ENCODE data around the gene PSMD8. TPM values are rescaled to one million over a fixed set of nuclear protein-coding genes. Genes with fewer than 3 reads are reported as not detected.

Gene PSMD8
- total RNA-seq, 4 donors from 2014 or later: 190 to 303 (median 296) TPM

DNA sequence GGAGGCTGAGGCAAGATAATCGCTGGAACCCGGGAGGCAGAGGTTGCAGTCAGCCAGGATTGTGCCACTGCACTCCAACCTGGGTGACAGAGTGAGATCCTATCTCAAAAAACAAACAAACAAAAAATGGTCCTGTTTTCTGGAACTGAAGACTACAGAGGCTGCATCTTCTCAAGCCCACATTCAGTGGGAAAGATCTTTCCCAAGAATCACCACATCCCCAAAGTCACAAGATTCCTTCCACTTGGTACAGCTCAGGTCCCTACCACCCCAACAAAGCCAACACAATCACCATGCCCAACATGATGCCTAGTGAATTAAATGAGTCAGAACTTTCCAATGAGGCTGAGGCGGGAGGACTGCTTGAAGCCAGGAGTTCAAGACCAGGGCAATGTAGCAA is 23.5 kb upstream of the PSMD8 start:
- no peaks in the 10 kb centered on the region for H3K9me3 ChIP-seq
- no peaks in the 10 kb centered on the region for H3K27me3 ChIP-seq
- no peak for DNase-seq (ENCODE audit: low spot score in 2 of 2)
- TF ChIP-seq POLR2A (IDR thresholded peaks at IDR 0.05) (no peak), EP300 (IDR thresholded peaks at IDR 0.05) (no peak), POLR2AphosphoS5 (IDR thresholded peaks at IDR 0.05) (no peak)
- TF ChIP-seq, protein P1, sequence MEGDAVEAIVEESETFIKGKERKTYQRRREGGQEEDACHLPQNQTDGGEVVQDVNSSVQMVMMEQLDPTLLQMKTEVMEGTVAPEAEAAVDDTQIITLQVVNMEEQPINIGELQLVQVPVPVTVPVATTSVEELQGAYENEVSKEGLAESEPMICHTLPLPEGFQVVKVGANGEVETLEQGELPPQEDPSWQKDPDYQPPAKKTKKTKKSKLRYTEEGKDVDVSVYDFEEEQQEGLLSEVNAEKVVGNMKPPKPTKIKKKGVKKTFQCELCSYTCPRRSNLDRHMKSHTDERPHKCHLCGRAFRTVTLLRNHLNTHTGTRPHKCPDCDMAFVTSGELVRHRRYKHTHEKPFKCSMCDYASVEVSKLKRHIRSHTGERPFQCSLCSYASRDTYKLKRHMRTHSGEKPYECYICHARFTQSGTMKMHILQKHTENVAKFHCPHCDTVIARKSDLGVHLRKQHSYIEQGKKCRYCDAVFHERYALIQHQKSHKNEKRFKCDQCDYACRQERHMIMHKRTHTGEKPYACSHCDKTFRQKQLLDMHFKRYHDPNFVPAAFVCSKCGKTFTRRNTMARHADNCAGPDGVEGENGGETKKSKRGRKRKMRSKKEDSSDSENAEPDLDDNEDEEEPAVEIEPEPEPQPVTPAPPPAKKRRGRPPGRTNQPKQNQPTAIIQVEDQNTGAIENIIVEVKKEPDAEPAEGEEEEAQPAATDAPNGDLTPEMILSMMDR (IDR thresholded peaks at IDR 0.05): no peak
- no peaks in the 10 kb centered on the region for H3K36me3 ChIP-seq
- H3K27ac ChIP-seq: no peak overlapping the region
- H3K4me1 ChIP-seq: no peaks in the 10 kb centered on the region
- 90% methylated on average over 3 of the region's 3 CpGs for WGBS
- H3K4me3 ChIP-seq: no peak overlapping the region

DNA sequence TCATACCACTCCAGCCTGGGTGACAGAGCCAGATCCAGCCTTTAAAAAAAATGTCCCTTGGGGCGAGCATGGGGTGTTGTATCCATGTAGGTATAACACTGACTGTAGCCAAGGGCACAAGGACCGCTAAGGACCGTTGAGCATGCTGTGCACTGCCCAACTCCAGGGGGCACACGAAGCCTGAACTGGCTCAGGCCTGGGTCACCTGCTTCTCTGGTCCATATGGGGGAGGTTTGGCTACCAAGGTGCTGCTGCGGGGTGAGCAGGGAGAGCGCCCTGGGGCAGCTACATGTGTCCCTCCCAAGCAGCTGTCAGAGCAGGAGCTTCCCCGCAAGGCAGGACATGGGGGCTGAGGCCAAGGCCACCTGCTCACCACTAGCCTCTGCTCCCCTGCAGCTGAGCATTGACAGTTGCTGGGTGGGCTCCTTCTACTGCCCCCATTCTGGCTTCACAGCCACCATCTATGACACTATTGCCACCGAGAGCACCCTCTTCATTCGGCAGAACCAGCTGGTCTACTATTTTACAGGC is 22.4 kb upstream of the PSMD8 start:
- H3K4me3 ChIP-seq: no peak overlapping the region
- no peaks in the 10 kb centered on the region for H3K9me3 ChIP-seq
- no peaks in the 10 kb centered on the region for H3K4me1 ChIP-seq
- no peaks in the 10 kb centered on the region for H3K36me3 ChIP-seq
- 64% methylated on average over 7 of the region's 9 CpGs for WGBS
- no peak overlapping the region for H3K27ac ChIP-seq
- no peak for DNase-seq (ENCODE audit: low spot score in 2 of 2)
- no peaks in the 10 kb centered on the region for H3K27me3 ChIP-seq
- TF ChIP-seq, protein P1 (IDR thresholded peaks at IDR 0.05): no peak
- TF ChIP-seq POLR2AphosphoS5 (IDR thresholded peaks at IDR 0.05) (no peak), POLR2A (IDR thresholded peaks at IDR 0.05) (no peak), EP300 (IDR thresholded peaks at IDR 0.05) (no peak)

DNA sequence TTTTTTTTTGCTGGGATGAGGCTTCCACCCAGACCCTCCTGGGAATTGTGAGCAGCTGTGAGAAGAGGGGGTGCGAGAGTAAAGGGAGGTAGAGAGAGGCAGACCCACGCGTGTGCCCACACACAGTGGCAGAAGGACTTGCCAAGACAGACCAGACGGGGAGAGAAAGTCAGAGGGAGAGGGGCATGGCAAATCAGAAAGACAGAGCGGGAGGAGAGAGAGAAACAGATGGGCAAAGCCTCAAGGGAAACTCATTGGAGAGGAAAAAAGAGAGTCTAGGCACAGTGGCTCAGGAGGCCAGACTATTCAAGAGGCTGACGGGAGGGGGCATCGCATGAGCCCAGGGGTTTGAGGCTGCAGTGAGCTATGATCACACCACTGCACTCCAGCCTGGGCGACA is 21.8 kb upstream of the PSMD8 start:
- TF ChIP-seq POLR2A (IDR thresholded peaks at IDR 0.05) (no peak), EP300 (IDR thresholded peaks at IDR 0.05) (no peak), POLR2AphosphoS5 (IDR thresholded peaks at IDR 0.05) (no peak)
- TF ChIP-seq, protein P1 (IDR thresholded peaks at IDR 0.05): no peak

GRCh38 chr19:38355728-38356725 is 18.3 kb upstream of the PSMD8 start:
- H3K4me3 ChIP-seq: no peak overlapping the region
- no peak overlapping the region for H3K27ac ChIP-seq
- H3K36me3 ChIP-seq: no peaks in the 10 kb centered on the region
- 81% methylated on average over 16 of the region's 16 CpGs for WGBS
- peaks cover under 1% of the 10 kb centered on the region for H3K4me1 ChIP-seq
- no peak for DNase-seq (ENCODE audit: low spot score in 2 of 2)
- TF ChIP-seq POLR2A (IDR thresholded peaks at IDR 0.05) (no peak), POLR2AphosphoS5 (IDR thresholded peaks at IDR 0.05) (no peak), EP300 (IDR thresholded peaks at IDR 0.05) (no peak)
- TF ChIP-seq, protein P1 (IDR thresholded peaks at IDR 0.05): no peak
- H3K9me3 ChIP-seq: no peaks in the 10 kb centered on the region
- H3K27me3 ChIP-seq: peaks cover 17% of the 10 kb centered on the region

More for the DNA sequence above, 21.8 kb upstream of the PSMD8 start:
- Histone ChIP-seq H3K4me3 (no peak overlapping the region), H3K9me3 (no peaks in the 10 kb centered on the region), H3K36me3 (no peaks in the 10 kb centered on the region), H3K27me3 (no peaks in the 10 kb centered on the region), H3K4me1 (no peaks in the 10 kb centered on the region), H3K27ac (no peak overlapping the region)
- WGBS: 58% methylated on average over 8 of the region's 8 CpGs
- no peak for DNase-seq (ENCODE audit: low spot score in 2 of 2)

- 40% methylated on average over 3 of the region's 5 CpGs for WGBS
- Histone ChIP-seq H3K36me3 (no peaks in the 10 kb centered on the region), H3K4me3 (no peak overlapping the region), H3K4me1 (peaks cover 19% of the 10 kb centered on the region), H3K27me3 (peaks cover 19% of the 10 kb centered on the region), H3K27ac (no peak overlapping the region), H3K9me3 (no peaks in the 10 kb centered on the region)
- TF ChIP-seq POLR2A (IDR thresholded peaks at IDR 0.05) (no peak), POLR2AphosphoS5 (IDR thresholded peaks at IDR 0.05) (no peak), EP300 (IDR thresholded peaks at IDR 0.05) (no peak)
- TF ChIP-seq, protein P1 (IDR thresholded peaks at IDR 0.05): no peak
- no peak for DNase-seq (ENCODE audit: low spot score in 2 of 2)
Observed at GRCh38 chr19:38358071-38358470, 16.3 kb upstream of the PSMD8 start.
